SK-N-SH (cell line): Measurements from ENCODE around the gene DOCK3. TPM values are rescaled to one million over a fixed set of nuclear protein-coding genes. Genes with fewer than 3 reads are reported as not detected.

Source experiments
- CTCF ChIA-PET: fragments of 300-600, 350-600 bp; formaldehyde crosslinking; extraction: SDS; loops from one replicate; lab custom pipeline; 2021; lab: Yijun Ruan, JAX
- POLR2A ChIA-PET: fragments of 350-600 bp; sonication (Branson Sonifier 250); formaldehyde crosslinking; extraction: SDS; loops from one replicate; lab custom pipeline; 2020; ENCODE audit warnings: antibody characterized with exemption, inconsistent platforms; lab: Yijun Ruan, JAX
- DNase-seq: peaks from one replicate; pipeline ENCODE4 v3.0.0; 2012
- H2AFZ ChIP-seq: fragments of 200-600 bp; sonication (generic); 2 replicates; pipeline ENCODE4 v1.8.1; 2016; ENCODE audit warnings: antibody characterized with exemption, mild to moderate bottlenecking, low read depth
- H3F3A ChIP-seq: fragments of 200-600 bp; sonication (generic); replicated peaks from 2 replicates; pipeline ENCODE3; 2016; ENCODE audit warnings: antibody characterized with exemption, mild to moderate bottlenecking; ENCODE audit not compliant: insufficient read depth
- H3K27ac ChIP-seq, 2 experiments: fragments of 200-500 bp in 1 of 2; fragments of 200-600 bp in 1 of 2; sonication (Bioruptor generic) in 1 of 2; sonication (generic), shearing (Covaris generic) in 1 of 2; 2 replicates each; pipeline versions ENCODE4 v1.5.1 to v1.6.1; 2014 to 2016; ENCODE audit warnings: low read depth in 2 of 2, inconsistent platforms in 1 of 2, low read length in 1 of 2, mild to moderate bottlenecking in 1 of 2, mixed read lengths in 1 of 2
- H3K27me3 ChIP-seq: fragments of 200-600 bp; sonication (generic), shearing (Covaris generic); 2 replicates; pipeline ENCODE4 v1.6.1; 2016; ENCODE audit warnings: mixed run types; ENCODE audit not compliant: insufficient read depth
- H3K36me3 ChIP-seq, 2 experiments: fragments of 200-500 bp in 1 of 2; fragments of 200-600 bp in 1 of 2; sonication (Bioruptor generic) in 1 of 2; sonication (generic) in 1 of 2; replicated peaks in 1 of 2; 2 replicates each; pipeline versions ENCODE3 to v1.5.1; 2014 to 2016; ENCODE audit warnings: low read length in 1 of 2, mild to moderate bottlenecking in 1 of 2; ENCODE audit not compliant: insufficient read depth in 2 of 2, control insufficient read depth in 1 of 2
- H3K4me1 ChIP-seq, 2 experiments: fragments of 200-500 bp in 1 of 2; fragments of 200-600 bp in 1 of 2; sonication (Bioruptor generic) in 1 of 2; sonication (generic), shearing (Covaris generic) in 1 of 2; 2 replicates each; pipeline versions ENCODE4 v1.5.1 to v1.6.1; 2014 to 2016; ENCODE audit warnings: low read depth in 1 of 2, low read length in 1 of 2, mixed run types in 1 of 2; ENCODE audit not compliant: insufficient read depth in 2 of 2, control insufficient read depth in 1 of 2
- H3K4me2 ChIP-seq: fragments of 200-600 bp; sonication (generic), shearing (Covaris generic); 2 replicates; pipeline ENCODE4 v1.6.1; 2017; ENCODE audit warnings: mixed run types
- H3K4me3 ChIP-seq, 2 experiments: fragments of 200-500 bp in 1 of 2; fragments of 200-600 bp in 1 of 2; sonication (Bioruptor generic) in 1 of 2; sonication (generic), shearing (Covaris generic) in 1 of 2; 2 replicates each; pipeline versions ENCODE4 v1.5.1 to v1.8.1; 2014 to 2016; ENCODE audit warnings: low read depth in 2 of 2, inconsistent platforms in 1 of 2, low read length in 1 of 2, mild to moderate bottlenecking in 1 of 2, mixed read lengths in 1 of 2, moderate library complexity in 1 of 2
- H3K79me2 ChIP-seq: fragments of 200-600 bp; sonication (generic); 2 replicates; pipeline ENCODE4 v1.8.1; 2017; ENCODE audit warnings: mild to moderate bottlenecking; ENCODE audit not compliant: insufficient read depth
- H3K9ac ChIP-seq: fragments of 200-600 bp; sonication (generic); 2 replicates; pipeline ENCODE4 v1.6.1; 2017; ENCODE audit warnings: mixed run types
- H3K9me2 ChIP-seq: fragments of 200-600 bp; sonication (generic); 2 replicates; pipeline ENCODE4 v1.6.1; 2017; ENCODE audit warnings: mixed run types
- H3K9me3 ChIP-seq: fragments of 200-600 bp; sonication (generic); 2 replicates; pipeline ENCODE4 v1.6.1; 2017; ENCODE audit warnings: mixed run types, mild to moderate bottlenecking, moderate library complexity
- H4K20me1 ChIP-seq: fragments of 200-600 bp; sonication (generic); 2 replicates; pipeline ENCODE4 v1.6.1; 2017; ENCODE audit warnings: mild to moderate bottlenecking, mixed run types; ENCODE audit not compliant: insufficient read depth
- EP300 ChIP-seq, 2 experiments: IDR thresholded peaks; 2 replicates each; pipeline versions ENCODE4 v1.4.0 to v1.6.1; 2012; ENCODE audit warnings: borderline replicate concordance in 1 of 2, low read depth in 1 of 2, low read length in 1 of 2
- FOSL2 ChIP-seq: IDR thresholded peaks from 2 replicates; pipeline ENCODE4 v1.4.0; 2012; ENCODE audit warnings: low read depth, mild to moderate bottlenecking, moderate library complexity, borderline replicate concordance
- FOXJ3 ChIP-seq: sonication (generic); formaldehyde crosslinking; IDR thresholded peaks from 2 replicates; pipeline ENCODE4 v1.5.1; 2020; ENCODE audit warnings: mild to moderate bottlenecking, missing genetic modification reagents
- GABPA ChIP-seq: IDR thresholded peaks from 2 replicates; pipeline ENCODE4 v1.4.0; 2012; ENCODE audit warnings: low read depth, mild to moderate bottlenecking
- MAX ChIP-seq: IDR thresholded peaks from 2 replicates; pipeline ENCODE4 v1.4.0; 2012; ENCODE audit warnings: low read depth
- PBX3 ChIP-seq: IDR thresholded peaks from 2 replicates; pipeline ENCODE4; 2012
- POLR2AphosphoS5 ChIP-seq: IDR thresholded peaks from 2 replicates; pipeline ENCODE4 v1.6.1; 2012; ENCODE audit warnings: low read depth, low read length
- RAD21 ChIP-seq: IDR thresholded peaks from 2 replicates; pipeline ENCODE4 v1.6.1; 2012; ENCODE audit warnings: mild to moderate bottlenecking, low read length
- RXRA ChIP-seq: IDR thresholded peaks from 2 replicates; pipeline ENCODE4 v1.4.0; 2012; ENCODE audit warnings: low read depth, mild to moderate bottlenecking, borderline replicate concordance
- SIN3A ChIP-seq: IDR thresholded peaks from 2 replicates; pipeline ENCODE4 v1.6.1; 2012; ENCODE audit warnings: low read depth, mild to moderate bottlenecking, low read length, moderate library complexity, borderline replicate concordance
- SMC3 ChIP-seq: IDR thresholded peaks from 2 replicates; pipeline ENCODE4 v1.6.1; 2012; ENCODE audit warnings: low read depth, low read length, improper control_type of control experiment
- TAF1 ChIP-seq: IDR thresholded peaks from 2 replicates; pipeline ENCODE4 v1.6.1; 2012; ENCODE audit warnings: low read depth, mild to moderate bottlenecking, low read length, moderate library complexity, borderline replicate concordance
- TCF12 ChIP-seq: IDR thresholded peaks from 2 replicates; pipeline ENCODE4 v1.4.0; 2012
- TEAD4 ChIP-seq: IDR thresholded peaks from 2 replicates; pipeline ENCODE4 v1.4.0; 2012; ENCODE audit warnings: mild to moderate bottlenecking, borderline replicate concordance; ENCODE audit not compliant: insufficient read depth
- YY1 ChIP-seq: IDR thresholded peaks from 2 replicates; pipeline ENCODE4 v1.4.0; 2012; ENCODE audit warnings: low read depth, mild to moderate bottlenecking
- ZBTB33 ChIP-seq: IDR thresholded peaks from 2 replicates; pipeline ENCODE4 v1.4.0; 2012; ENCODE audit warnings: low read depth, borderline replicate concordance
- WGBS: methylation state at CpG from one replicate; pipeline ENCODE4 v1.1.6; 2017; ENCODE audit warnings: low lambda C conversion rate; 5-methylcytosine and 5-hydroxymethylcytosine counted together
- polyA plus RNA-seq, 3 experiments: library from polyadenylated mRNA; depleted of rRNA; stranded (reverse); fragments of >200 nt; gene quantifications; 2 replicates each; pipeline ENCODE4 v1.2.3, GENCODE V29; 2012
- TF ChIP-seq, protein P1 (sequence below): fragments of 150-350 bp; IDR thresholded peaks from 2 replicates; pipeline ENCODE4 v1.6.1; 2016; ENCODE audit warnings: mild to moderate bottlenecking, low read depth, low read length
- TF ChIP-seq, protein P2 (sequence below): IDR thresholded peaks from 2 replicates; pipeline ENCODE4 v1.4.0; 2012; ENCODE audit warnings: low read depth, borderline replicate concordance
- TF ChIP-seq, protein P3 (sequence below): fragments of 200-600 bp; sonication (generic); IDR thresholded peaks from 2 replicates; pipeline ENCODE4 v1.6.1; 2017; ENCODE audit warnings: antibody characterized with exemption, mild to moderate bottlenecking, moderate library complexity

DOCK3 gene
- polyA plus RNA-seq, 1 of the 3 experiments (the other 2 are of a cell fraction) = 0.05 TPM

- H3K9ac ChIP-seq = no peak overlapping the region
- no peaks in the 10 kb centered on the region for H3F3A ChIP-seq
- ChIA-PET CTCF (interaction anchor here (0.7 kb wide), 1 partner anchor 11 kb away, joined by 3 read pairs; no protein-coding TSS in a partner anchor), POLR2A (no interaction called here)
- 24% methylated on average over 3 of the region's 3 CpGs for WGBS
- no peaks in the 10 kb centered on the region for H3K79me2 ChIP-seq
- H3K27me3 ChIP-seq = no peaks in the 10 kb centered on the region
- TF ChIP-seq RAD21 (no peak), TCF12 (no peak), SMC3 (no peak), EP300 (IDR thresholded peaks at IDR 0.05; ENCODE audit: borderline replicate concordance in 1 of 2, low read depth in 1 of 2, low read length in 1 of 2) (no peak), SIN3A (no peak), RXRA (no peak), ZBTB33 (no peak), POLR2AphosphoS5 (no peak), TAF1 (no peak), YY1 (no peak), MAX (no peak), TEAD4 (no peak), FOSL2 (no peak), PBX3 (no peak), FOXJ3 (CRISPR knock-in tag) (no peak), GABPA (no peak)
- TF ChIP-seq, protein P1, sequence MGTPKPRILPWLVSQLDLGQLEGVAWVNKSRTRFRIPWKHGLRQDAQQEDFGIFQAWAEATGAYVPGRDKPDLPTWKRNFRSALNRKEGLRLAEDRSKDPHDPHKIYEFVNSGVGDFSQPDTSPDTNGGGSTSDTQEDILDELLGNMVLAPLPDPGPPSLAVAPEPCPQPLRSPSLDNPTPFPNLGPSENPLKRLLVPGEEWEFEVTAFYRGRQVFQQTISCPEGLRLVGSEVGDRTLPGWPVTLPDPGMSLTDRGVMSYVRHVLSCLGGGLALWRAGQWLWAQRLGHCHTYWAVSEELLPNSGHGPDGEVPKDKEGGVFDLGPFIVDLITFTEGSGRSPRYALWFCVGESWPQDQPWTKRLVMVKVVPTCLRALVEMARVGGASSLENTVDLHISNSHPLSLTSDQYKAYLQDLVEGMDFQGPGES = no peak
- TF ChIP-seq, protein P2, sequence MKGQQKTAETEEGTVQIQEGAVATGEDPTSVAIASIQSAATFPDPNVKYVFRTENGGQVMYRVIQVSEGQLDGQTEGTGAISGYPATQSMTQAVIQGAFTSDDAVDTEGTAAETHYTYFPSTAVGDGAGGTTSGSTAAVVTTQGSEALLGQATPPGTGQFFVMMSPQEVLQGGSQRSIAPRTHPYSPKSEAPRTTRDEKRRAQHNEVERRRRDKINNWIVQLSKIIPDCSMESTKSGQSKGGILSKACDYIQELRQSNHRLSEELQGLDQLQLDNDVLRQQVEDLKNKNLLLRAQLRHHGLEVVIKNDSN = no peak
- TF ChIP-seq, protein P3, sequence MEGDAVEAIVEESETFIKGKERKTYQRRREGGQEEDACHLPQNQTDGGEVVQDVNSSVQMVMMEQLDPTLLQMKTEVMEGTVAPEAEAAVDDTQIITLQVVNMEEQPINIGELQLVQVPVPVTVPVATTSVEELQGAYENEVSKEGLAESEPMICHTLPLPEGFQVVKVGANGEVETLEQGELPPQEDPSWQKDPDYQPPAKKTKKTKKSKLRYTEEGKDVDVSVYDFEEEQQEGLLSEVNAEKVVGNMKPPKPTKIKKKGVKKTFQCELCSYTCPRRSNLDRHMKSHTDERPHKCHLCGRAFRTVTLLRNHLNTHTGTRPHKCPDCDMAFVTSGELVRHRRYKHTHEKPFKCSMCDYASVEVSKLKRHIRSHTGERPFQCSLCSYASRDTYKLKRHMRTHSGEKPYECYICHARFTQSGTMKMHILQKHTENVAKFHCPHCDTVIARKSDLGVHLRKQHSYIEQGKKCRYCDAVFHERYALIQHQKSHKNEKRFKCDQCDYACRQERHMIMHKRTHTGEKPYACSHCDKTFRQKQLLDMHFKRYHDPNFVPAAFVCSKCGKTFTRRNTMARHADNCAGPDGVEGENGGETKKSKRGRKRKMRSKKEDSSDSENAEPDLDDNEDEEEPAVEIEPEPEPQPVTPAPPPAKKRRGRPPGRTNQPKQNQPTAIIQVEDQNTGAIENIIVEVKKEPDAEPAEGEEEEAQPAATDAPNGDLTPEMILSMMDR = no peak
- no peak overlapping the region for H3K27ac ChIP-seq
- H3K9me2 ChIP-seq = no peaks in the 10 kb centered on the region
- H3K9me3 ChIP-seq = no peaks in the 10 kb centered on the region
- H3K4me2 ChIP-seq = no peak overlapping the region
- H3K4me1 ChIP-seq = no peaks in the 10 kb centered on the region
- H3K36me3 ChIP-seq = no peaks in the 10 kb centered on the region
- no peak overlapping the region for H2AFZ ChIP-seq
- H4K20me1 ChIP-seq = no peaks in the 10 kb centered on the region
- no peak for DNase-seq
- no peak overlapping the region for H3K4me3 ChIP-seq
These were observed 435.9 kb downstream of the DOCK3 start for GRCh38 chr3:51110586-51110985.
